NCI-H2081 (cell line): ENCODE data around the gene HERC6.
A peak's percentile ranks its signal among the peaks of the same experiment; 100 is the strongest.
"Not testable (repeated sequence)": the region's sequence is repeated elsewhere in the genome, so short reads cannot be mapped to it uniquely, and the experiment has no call there.

Experiments used
- DNase-seq, 2 experiments: peaks; one replicate each; lab custom pipeline; 2025; lab: John Stamatoyannopoulos, UW

HERC6 gene

GRCh38 chr4:88446124-88446523 is 67.5 kb downstream of the HERC6 start:
- DNase-seq = no peak

- DNase-seq = no peak
Measured at GRCh38 chr4:88447371-88448095, 68.9 kb downstream of the HERC6 start.

GRCh38 chr4:88448211-88448765 is 69.6 kb downstream of the HERC6 start:
- DNase-seq = not testable (repeated sequence)

DNA sequence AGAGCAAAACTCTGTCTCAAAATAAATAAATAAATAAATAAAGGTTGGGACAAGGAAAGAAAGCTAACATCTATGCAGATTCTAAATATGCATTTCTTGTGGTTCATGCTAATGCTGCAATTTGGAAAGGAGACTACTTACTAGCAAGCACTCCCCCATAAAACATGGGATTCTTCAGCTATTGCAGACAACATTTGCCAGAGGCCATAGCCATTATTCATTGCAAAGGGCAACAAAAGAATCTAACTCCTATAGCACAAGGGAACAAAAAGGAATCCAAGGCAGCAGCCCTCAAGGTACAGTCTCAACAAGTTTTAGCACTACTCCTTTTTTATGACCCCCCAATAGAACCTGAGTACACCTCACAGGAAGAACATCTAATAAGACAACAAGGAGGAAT is 70.2 kb downstream of the HERC6 start:
- DNase-seq = no peak

GRCh38 chr4:88449290-88449689 is 70.6 kb downstream of the HERC6 start:
- DNase-seq = no peak

GRCh38 chr4:88451205-88451604 is 72.6 kb downstream of the HERC6 start:
- DNase-seq = no peak

DNA sequence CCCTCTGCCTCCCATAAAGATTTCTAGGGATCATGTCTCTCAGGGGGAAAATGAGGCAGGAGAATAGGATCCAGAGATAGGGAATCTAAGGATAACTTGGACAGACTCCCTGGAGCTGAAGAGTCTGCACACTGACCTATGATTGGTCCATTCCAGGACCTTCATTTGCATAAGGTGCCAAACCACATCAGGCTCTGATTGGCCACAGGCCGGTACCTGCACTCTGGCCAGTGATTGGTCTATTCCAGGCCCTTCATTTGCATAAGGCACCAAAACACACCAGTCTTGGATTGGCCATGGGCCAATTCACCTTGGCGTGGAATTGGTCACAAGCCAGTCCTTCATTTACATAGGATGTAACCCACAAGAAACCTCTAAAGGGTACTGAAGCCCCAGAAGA is 74.3 kb downstream of the HERC6 start:
- no peak for DNase-seq

- DNase-seq = peak; percentile 66 to 78
Measured at GRCh38 chr4:88456670-88457306, 78.1 kb downstream of the HERC6 start, which contains the start of gene HERC5. Gene HERC5 (plus strand): TSS chr4:88457119. CDS start chr4:88457270, 151 bp downstream.

DNA sequence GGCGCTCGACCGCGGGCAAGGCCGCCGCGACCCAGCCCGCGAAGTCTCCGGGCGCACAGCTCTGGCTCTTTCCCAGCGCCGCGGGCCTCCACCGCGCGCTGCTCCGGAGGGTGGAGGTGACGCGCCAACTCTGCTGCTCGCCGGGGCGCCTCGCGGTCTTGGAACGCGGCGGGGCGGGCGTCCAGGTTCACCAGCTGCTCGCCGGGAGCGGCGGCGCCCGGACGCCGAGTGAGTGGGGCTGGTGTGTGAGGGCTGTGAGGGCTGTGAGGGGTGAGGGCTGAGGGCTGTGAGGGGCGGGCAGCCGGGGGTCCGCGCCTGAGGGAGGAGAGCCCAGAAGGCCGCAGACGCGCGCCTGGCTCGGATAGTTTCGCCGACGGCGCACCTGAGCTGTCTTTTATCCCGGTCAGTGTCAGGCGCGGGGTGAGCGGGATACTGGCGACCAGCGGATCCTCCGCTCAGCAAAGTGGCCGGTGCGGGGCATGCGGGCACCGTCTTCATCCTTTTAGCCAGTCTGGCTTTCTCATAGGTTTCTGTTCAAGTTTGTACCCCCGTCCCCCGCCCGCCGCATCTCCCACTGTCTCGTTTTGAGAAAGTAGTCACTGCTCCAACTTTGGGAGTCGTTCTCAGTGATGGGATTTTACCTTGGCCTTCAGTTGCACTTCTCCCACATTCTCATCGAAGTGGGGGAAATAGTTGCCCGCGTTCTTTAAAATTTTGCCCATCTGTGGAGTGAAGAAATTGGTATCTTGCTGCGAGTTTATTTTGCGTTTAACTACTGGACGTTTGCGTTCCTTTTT is 78.9 kb downstream of the HERC6 start:
- peak; percentile 4 to 31 for DNase-seq

- DNase-seq = no peak
Measured at GRCh38 chr4:88458104-88458740, 79.6 kb downstream of the HERC6 start.

DNA sequence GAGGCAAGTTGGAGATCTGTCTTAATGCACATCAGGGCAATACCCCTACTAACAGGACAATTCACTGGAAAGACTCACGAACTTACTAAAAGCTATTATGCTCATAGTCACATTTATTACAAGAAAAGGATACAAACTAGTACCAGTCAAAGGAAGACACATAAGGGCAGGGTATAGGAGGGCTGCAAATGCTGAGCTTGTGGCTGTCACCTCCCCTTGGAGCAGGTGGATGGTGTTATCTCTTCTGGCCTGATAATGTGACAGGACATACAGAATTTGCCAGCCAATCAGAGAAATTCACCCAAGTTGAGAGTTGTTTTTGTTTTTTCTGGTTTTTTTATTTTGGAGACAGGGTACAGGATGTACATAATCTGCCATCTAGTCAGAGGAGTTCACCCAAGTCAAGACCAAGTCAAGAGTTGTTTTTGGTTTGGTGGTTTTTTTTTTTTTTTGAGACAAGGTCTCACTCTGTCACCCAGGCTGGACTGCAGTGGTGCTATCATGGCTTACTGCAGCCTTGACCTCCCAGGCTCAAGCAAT is 87.1 kb downstream of the HERC6 start:
- no peak for DNase-seq

- DNase-seq = no peak
Measured at GRCh38 chr4:88467392-88467791, 88.7 kb downstream of the HERC6 start.

DNA sequence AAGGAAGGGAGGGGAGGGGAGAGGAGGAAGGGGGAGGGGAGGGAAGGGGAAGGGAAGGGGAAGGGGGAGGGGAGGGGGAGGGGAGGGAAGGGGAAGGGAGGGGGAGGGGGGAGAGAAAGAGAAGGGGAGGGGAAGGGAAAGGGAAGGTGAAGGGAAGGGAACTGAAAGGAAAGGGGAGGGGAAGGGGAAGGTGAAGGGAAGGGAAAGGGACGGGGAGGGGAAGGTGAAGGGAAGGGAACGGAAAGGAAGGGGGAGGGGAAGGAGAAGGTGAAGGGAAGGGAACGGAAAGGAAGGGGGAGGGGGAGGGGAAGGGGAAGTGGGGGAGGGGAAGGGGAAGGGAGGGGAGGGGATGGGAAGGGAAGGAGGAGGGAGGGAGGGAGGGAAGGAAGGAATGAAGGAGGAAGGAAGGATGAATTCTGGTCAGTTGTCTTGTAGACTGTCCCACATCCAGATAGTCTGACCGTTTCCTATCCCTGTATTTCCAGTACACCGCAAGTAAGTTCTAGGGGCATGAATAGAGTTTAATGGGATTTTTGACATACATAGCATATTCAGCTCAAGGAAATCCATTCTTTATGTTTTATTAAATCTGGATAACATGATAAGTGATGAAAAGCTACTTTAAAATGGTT is 98.7 kb downstream of the HERC6 start:
- no peak for DNase-seq

DNA sequence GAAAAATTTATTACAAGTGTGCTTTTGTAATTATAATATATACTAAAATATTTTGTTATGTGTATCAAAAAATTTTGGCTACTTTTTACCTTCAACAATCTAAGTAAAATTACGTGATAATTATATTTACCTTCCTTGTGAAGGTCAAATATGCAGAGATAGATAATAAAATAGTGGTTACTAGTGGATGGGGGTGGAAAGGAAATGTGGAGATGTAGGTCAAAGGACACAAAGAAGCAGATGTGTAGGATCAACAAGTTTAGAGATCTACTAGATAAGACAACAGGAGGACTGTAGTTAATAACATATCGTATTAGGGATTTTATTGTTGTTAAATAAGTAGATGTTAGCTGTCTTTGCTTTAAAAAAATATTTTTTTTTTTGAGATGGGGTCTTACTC is 99.6 kb downstream of the HERC6 start:
- no peak for DNase-seq

DNA sequence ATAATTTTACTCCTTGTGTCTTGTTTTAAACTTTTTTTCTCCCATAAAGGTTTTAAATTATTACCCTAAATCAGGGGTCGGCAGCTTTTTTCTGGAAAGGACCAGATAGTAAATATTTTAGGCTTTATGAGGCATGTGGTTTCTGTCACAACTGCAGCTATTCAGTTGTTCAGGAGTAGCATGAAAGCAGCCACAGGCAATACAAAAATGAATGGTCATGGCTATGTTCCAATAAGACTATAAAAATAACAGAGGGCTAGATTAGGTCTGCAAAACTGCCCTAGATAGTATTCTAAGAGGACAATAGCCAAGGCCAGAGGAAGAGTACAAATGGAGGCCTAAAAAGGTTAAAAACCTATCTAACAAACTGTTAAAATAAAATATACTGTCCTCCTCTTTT is 102.9 kb downstream of the HERC6 start:
- DNase-seq = no peak

DNA sequence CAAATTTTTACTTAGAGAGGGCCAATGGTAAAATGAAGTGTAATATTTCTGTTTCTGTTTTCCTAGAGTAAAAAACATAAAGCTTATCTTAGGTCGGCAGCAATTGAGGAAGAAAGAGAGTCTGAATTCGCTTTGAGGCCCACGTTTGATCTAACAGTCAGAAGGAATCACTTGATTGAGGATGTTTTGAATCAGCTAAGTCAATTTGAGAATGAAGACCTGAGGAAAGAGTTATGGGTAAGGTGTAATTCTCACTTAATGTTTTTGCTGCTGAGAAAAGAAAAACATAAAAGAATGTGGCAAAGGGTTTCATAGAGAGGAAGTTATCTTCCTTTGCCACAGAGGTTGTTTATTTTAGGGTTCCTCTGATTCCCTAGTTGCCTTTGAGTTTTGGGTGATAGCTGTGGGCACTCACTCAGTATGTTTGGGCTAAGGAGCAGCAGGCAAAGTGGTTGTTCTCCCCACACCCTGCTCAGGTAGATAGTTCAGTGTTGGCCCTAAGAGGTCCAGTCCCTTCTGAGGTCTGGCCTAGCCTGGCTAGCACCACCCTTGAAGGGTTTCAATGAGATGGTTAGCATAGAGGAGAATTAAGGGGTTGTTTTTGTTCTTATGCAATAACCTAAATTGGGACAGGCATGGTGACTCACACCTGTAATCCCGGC is 110.6 kb downstream of the HERC6 start:
- DNase-seq = no peak
